Liver (tissue), 9 donors: ENCODE results near the gene FANK1. TPM values are rescaled to one million over a fixed set of nuclear protein-coding genes. Genes with fewer than 3 reads are reported as not detected.
"Not testable (repeated sequence)": the region's sequence is repeated elsewhere in the genome, so short reads cannot be mapped to it uniquely, and the experiment has no call there.

Source experiments
- DNase-seq: peaks from one replicate; pipeline ENCODE4 v3.0.0-alpha.2; 2017; ENCODE audit warnings: low spot score
- H3K27ac ChIP-seq, 2 donors: one replicate each; pipeline ENCODE4 v1.7.0; 2013; ENCODE audit warnings: inconsistent platforms in 2 of 2, low read length in 2 of 2, control low read depth in 1 of 2, low read depth in 1 of 2, mild to moderate bottlenecking in 1 of 2
- H3K27me3 ChIP-seq, 4 donors: one replicate each; pipeline versions ENCODE4 v1.6.1 to v1.7.0; 2013; ENCODE audit warnings: low read length in 3 of 4, inconsistent platforms in 1 of 4, mild to moderate bottlenecking in 1 of 4, moderate library complexity in 1 of 4; ENCODE audit not compliant: control insufficient read depth in 4 of 4, insufficient read depth in 4 of 4
- H3K36me3 ChIP-seq, 4 donors: one replicate each; pipeline versions ENCODE4 v1.6.1 to v1.7.0; 2013; ENCODE audit warnings: low read length in 3 of 4, mild to moderate bottlenecking in 3 of 4, low read depth in 1 of 4, moderate library complexity in 1 of 4; ENCODE audit not compliant: control insufficient read depth in 4 of 4, insufficient read depth in 3 of 4
- H3K4me1 ChIP-seq, 4 donors: one replicate each; pipeline versions ENCODE4 v1.6.1 to v1.7.0; 2013; ENCODE audit warnings: low read length in 3 of 4, mild to moderate bottlenecking in 3 of 4, moderate library complexity in 1 of 4; ENCODE audit not compliant: control insufficient read depth in 4 of 4, insufficient read depth in 4 of 4
- H3K4me3 ChIP-seq, 3 donors: one replicate each; pipeline versions ENCODE4 v1.6.1 to v1.7.0; 2013; ENCODE audit warnings: low read length in 3 of 3, control low read depth in 1 of 3, low read depth in 1 of 3, mild to moderate bottlenecking in 1 of 3
- H3K9ac ChIP-seq, 2 donors: one replicate each; pipeline ENCODE4 v1.7.0; 2013; ENCODE audit warnings: low read length in 2 of 2, mild to moderate bottlenecking in 2 of 2, moderate library complexity in 2 of 2, control low read depth in 1 of 2, low read depth in 1 of 2
- H3K9me3 ChIP-seq, 4 donors: one replicate each; pipeline versions ENCODE4 v1.6.1 to v1.7.0; 2013; ENCODE audit warnings: low read length in 3 of 4; ENCODE audit not compliant: control insufficient read depth in 4 of 4
- CTCF ChIP-seq: fragments of 150-350 bp; IDR thresholded peaks from 2 replicates; pipeline ENCODE4 v1.5.1; 2017; ENCODE audit warnings: improper control_type of control experiment, low read depth, low read length; ENCODE audit not compliant: missing input control
- EGR1 ChIP-seq, 2 donors: IDR thresholded peaks; 2 replicates each; pipeline ENCODE4 v1.6.1; 2016 to 2018; ENCODE audit warnings: antibody characterized with exemption in 2 of 2, low read depth in 2 of 2
- FOXA2 ChIP-seq: IDR thresholded peaks from 2 replicates; pipeline ENCODE4 v1.6.1; 2016; ENCODE audit warnings: antibody characterized with exemption
- GABPA ChIP-seq, 2 donors: IDR thresholded peaks in 1 of 2; conservative IDR thresholded peaks in 1 of 2; 2 replicates each; pipeline ENCODE4 v1.6.1; 2016; ENCODE audit warnings: antibody characterized with exemption in 2 of 2, mild to moderate bottlenecking in 1 of 2, moderate library complexity in 1 of 2
- HNF4G ChIP-seq: IDR thresholded peaks from 2 replicates; pipeline ENCODE4 v1.6.1; 2016; ENCODE audit warnings: antibody characterized with exemption
- MAX ChIP-seq: IDR thresholded peaks from 2 replicates; pipeline ENCODE4 v1.6.1; 2016; ENCODE audit warnings: antibody characterized with exemption
- NR2F2 ChIP-seq: IDR thresholded peaks from 2 replicates; pipeline ENCODE4 v1.6.1; 2016; ENCODE audit warnings: antibody characterized with exemption
- REST ChIP-seq: IDR thresholded peaks from 2 replicates; pipeline ENCODE4 v1.6.1; 2016; ENCODE audit warnings: antibody characterized with exemption, mild to moderate bottlenecking
- RXRA ChIP-seq, 2 donors: IDR thresholded peaks; 2 replicates each; pipeline ENCODE4 v1.6.1; 2017 to 2018; ENCODE audit warnings: antibody characterized with exemption in 2 of 2, mild to moderate bottlenecking in 1 of 2
- SP1 ChIP-seq: IDR thresholded peaks from 2 replicates; pipeline ENCODE4 v1.6.1; 2018; ENCODE audit warnings: antibody characterized with exemption, mild to moderate bottlenecking
- YY1 ChIP-seq: IDR thresholded peaks from 2 replicates; pipeline ENCODE4 v1.6.1; 2016; ENCODE audit warnings: antibody characterized with exemption, mild to moderate bottlenecking
- ZBTB33 ChIP-seq: IDR thresholded peaks from 2 replicates; pipeline ENCODE4 v1.6.1; 2016; ENCODE audit warnings: antibody characterized with exemption
- WGBS: extraction: QIAGEN DNeasy Blood & Tissue Kit; methylation state at CpG from one replicate; pipeline ENCODE4 v1.1.7; 2013; 5-methylcytosine and 5-hydroxymethylcytosine counted together
- polyA plus RNA-seq, 2 donors: library from polyadenylated mRNA; stranded (reverse) in 1 of 2; unstranded in 1 of 2; fragments of 200-250 nt in 1 of 2; fragments of >200 nt in 1 of 2; fragmentation: Nextera tagmentation in 1 of 2; extraction: Ambion mirVana in 1 of 2; gene quantifications; one replicate each; pipeline versions ENCODE4 v1.2.1 to v1.2.3, GENCODE V29; 2013 to 2015
- total RNA-seq, 2 donors: library from RNA; depleted of rRNA; stranded (reverse); fragments of >200 nt; gene quantifications; one replicate each; pipeline ENCODE4 v1.2.3, GENCODE V29; 2014
- donor health status: healthy.
- donor health status: healthy.
- donor health status: healthy.
- donor health status: healthy.
- donor health status: healthy.

Gene FANK1
- total and polyA plus RNA-seq, 4 donors, result 0.28 TPM; not detected in 3

GRCh38 chr10:125911990-125912389, 15.6 kb downstream of the FANK1 start:
- no peak overlapping the region for H3K4me3 ChIP-seq
- peaks cover 0 to 3% (median 0%) of the 10 kb centered on the region in 4 donors for H3K4me1 ChIP-seq
- H3K27ac ChIP-seq, result no peak overlapping the region
- H3K27me3 ChIP-seq, result peaks cover 0 to 2% (median 0%) of the 10 kb centered on the region in 4 donors
- no peak for TF ChIP-seq EGR1 (IDR thresholded peaks at IDR 0.05; ENCODE audit: low read depth in 2 of 2)
- TF ChIP-seq RXRA (IDR thresholded peaks at IDR 0.05), result peak; percentile 7 to 40
- peak; percentile 20 for TF ChIP-seq YY1
- peak; percentile 52 for TF ChIP-seq FOXA2
- no peak for TF ChIP-seq SP1
- TF ChIP-seq MAX, result peak; percentile 31
- H3K9ac ChIP-seq, result no peak overlapping the region
- DNase-seq, result no peak
- H3K36me3 ChIP-seq, result no peaks in the 10 kb centered on the region
- H3K9me3 ChIP-seq, result no peaks in the 10 kb centered on the region
- 22% methylated on average over 4 of the region's 4 CpGs for WGBS

GRCh38 chr10:125913277-125913676, 16.9 kb downstream of the FANK1 start:
- 44% methylated on average over 6 of the region's 6 CpGs for WGBS
- not testable (repeated sequence) for H3K27ac ChIP-seq, H3K4me3 ChIP-seq, H3K36me3 ChIP-seq, H3K4me1 ChIP-seq, H3K27me3 ChIP-seq, H3K9ac ChIP-seq, H3K9me3 ChIP-seq
- peak; percentile 44 for DNase-seq

GRCh38 chr10:125916977-125917376, 20.6 kb downstream of the FANK1 start:
- H3K9ac ChIP-seq, result no peak overlapping the region
- peaks cover 0 to 2% (median 0%) of the 10 kb centered on the region in 4 donors for H3K27me3 ChIP-seq
- no peak overlapping the region for H3K4me3 ChIP-seq
- no peak overlapping the region for H3K27ac ChIP-seq
- H3K36me3 ChIP-seq, result no peaks in the 10 kb centered on the region
- TF ChIP-seq RXRA (IDR thresholded peaks at IDR 0.05) (no peak), GABPA (IDR thresholded peaks at IDR 0.05 in 1 of 2, conservative IDR thresholded peaks at IDR 0.05 in 1 of 2) (no peak), CTCF (no peak), REST (no peak), NR2F2 (no peak), HNF4G (no peak), ZBTB33 (no peak)
- no peaks in the 10 kb centered on the region for H3K9me3 ChIP-seq
- WGBS, result 62% methylated on average over 3 of the region's 3 CpGs
- peaks cover 0 to 2% (median 0%) of the 10 kb centered on the region in 4 donors for H3K4me1 ChIP-seq
- no peak for DNase-seq

- 84% methylated on average over 8 of the region's 8 CpGs for WGBS
- H3K4me3 ChIP-seq, DNase-seq, H3K27ac ChIP-seq, H3K9me3 ChIP-seq, H3K9ac ChIP-seq, H3K36me3 ChIP-seq, H3K27me3 ChIP-seq, H3K4me1 ChIP-seq: not testable (repeated sequence)
Observed at GRCh38 chr10:125917704-125918361, 21.5 kb downstream of the FANK1 start.
